GM10847 (cell line): ENCODE measurements around the gene GPC5.

Experiments used
- POLR2A ChIP-seq: IDR thresholded peaks from 2 replicates; pipeline ENCODE4 v1.6.1; 2011; ENCODE audit not compliant: insufficient read length; ENCODE audit errors: extremely low read depth

Gene GPC5

DNA sequence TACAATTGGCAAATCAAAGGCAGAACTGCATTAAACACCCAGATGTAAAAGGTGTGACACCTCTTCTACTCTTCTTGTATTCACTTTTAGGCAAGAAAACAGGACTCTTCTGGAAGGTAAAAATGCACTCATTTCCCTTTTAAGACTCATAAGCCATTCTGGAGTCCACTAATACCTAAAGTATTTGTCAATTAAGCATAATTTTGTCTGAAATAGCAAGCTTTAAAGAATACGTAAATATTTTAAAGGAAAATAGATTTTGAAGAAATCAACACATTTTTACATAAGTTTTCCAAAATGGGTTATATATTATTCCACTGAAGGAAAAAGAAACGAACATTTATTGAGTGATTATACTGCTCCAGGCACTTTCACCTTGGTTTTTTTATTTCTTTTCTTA lies 1166.5 kb downstream of the GPC5 start:
- TF ChIP-seq POLR2A = no peak

DNA sequence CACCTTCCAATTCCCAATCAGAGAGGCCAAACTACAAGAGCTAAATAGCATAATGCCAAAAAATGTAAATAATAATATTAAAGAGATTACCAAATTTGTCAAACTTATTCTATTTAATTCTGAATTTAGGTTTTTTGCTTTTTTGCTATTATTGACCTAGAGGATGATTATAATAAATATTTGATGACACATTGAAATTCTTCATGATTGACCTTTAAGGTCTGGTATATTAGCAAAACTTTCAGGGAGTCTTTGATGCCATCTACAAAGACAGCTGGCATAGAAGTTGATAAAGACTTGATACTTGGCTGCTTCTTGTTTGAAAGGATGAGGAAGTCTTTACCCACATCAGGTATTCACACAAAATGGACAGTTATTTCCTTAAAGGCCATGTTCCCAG lies 1168.3 kb downstream of the GPC5 start:
- TF ChIP-seq POLR2A = no peak

DNA sequence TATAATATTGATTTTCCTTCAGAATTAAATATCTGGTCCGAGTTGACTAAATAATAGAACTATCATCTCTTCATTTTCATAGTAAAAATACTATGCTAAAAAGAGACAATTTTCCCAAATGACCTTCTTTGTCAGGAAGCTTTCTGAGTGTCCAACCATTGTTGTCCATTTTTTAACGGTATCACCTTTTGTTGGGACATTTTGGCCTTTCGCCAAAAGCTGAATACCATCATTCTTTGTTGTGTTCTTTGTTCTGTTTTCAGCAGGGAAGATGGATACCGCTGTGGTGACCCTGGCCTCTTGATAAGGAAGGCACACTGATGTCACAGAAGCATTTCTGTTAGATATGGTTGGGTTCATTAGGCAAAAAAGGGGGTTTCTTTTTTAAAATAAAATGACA lies 1173.8 kb downstream of the GPC5 start:
- TF ChIP-seq POLR2A = no peak

DNA sequence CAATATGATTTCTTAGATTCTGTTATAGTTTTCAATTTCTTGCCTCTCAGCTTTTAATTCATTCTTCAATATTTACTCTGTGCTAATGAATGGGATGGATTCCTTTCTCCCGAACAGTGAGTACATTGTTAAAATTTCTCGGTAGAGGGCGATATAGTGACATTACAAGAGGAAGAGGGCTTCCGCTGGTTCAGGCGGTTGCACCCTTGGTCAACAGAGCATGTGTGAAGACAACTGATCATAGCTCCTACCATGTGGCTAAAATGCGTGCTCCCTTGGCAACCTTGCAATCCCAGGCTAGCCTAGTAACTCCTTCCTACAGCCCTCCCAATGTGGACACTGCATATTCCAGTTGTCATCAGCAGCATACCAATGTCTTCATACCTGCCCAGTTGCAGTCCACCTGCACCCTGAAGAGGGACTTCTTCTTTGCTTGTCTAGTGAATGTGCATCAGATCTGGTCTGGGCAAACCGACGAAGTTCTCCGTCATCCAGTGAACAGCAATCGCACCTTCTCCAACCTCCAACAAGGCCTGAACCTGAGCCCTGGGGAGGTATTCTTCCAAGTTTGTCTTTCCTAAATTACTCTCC lies 1175.1 kb downstream of the GPC5 start:
- TF ChIP-seq POLR2A = no peak

DNA sequence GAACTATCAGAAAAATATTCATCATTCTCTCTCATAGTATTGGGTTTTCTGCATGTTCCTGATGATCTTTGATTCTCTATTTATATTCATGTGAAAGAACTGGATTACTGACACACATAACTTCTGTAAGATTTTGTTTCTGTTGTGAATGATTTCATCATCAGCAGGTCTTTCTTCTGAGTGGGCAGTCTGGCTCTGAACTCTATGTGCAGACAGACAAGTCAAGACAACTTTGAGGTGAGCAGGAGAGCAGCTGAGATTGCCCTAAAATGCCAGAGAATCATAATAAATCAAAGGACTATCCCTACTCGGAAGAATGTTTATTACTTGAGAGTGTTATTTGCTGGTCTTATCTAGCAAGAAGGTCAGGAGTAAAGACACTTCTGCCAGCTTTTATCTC lies 1176.1 kb downstream of the GPC5 start:
- TF ChIP-seq POLR2A = no peak

DNA sequence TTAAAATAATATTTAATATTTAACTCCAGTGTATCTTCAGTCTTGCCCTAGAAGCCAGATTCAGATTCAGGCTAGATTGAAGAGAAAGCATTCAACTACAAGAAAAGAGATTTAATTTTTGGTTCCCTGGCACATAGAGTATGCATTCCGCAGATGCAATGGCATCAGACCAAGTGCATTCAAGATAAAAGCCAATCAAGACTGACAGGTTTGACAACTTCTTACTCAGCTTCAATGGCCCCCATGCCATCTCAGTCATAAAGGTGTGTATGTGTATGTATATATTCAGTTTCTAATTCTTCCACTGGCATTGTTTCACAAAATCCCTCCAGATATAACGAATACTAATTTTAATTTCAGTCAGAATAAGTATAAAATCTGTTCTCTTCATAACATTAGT lies 1177.4 kb downstream of the GPC5 start:
- TF ChIP-seq POLR2A = no peak

DNA sequence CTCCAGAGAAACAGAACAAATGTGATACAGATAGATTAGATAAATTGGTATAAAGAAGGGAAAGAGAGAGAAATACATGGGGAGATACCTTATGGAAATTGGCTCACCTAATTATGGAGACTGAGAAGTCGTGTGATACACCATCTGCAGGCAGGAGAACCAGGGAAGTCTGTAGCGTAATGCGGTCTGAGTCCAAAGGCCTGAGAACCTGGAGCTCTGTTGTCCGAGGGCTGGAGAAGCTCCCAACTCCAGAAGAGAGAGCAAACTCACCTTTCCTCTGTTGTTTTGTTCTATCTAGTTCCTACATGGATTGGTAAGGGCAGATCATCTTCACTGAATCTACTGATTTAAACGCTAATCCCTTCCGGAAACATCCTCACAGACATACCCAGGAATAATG lies 1179.9 kb downstream of the GPC5 start:
- no peak for TF ChIP-seq POLR2A

DNA sequence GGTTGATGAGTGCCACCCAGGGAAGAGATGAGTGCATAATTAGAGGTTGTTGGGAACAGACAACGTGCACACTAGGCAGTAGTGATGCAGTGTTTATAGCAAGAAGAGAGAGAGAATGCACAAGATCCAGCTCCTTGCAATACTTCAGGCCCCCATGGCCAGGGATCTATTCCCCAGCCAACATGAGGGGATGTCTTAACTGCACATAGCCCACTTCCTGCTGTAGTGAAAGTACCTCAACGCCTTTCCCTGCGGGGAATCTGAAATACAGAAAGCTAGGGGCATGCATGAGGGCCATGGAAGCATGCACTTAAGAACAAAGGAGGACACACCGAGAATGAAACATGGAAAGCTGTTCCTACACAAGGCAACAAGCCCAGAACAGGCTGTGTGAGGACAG lies 1191.5 kb downstream of the GPC5 start:
- no peak for TF ChIP-seq POLR2A

DNA sequence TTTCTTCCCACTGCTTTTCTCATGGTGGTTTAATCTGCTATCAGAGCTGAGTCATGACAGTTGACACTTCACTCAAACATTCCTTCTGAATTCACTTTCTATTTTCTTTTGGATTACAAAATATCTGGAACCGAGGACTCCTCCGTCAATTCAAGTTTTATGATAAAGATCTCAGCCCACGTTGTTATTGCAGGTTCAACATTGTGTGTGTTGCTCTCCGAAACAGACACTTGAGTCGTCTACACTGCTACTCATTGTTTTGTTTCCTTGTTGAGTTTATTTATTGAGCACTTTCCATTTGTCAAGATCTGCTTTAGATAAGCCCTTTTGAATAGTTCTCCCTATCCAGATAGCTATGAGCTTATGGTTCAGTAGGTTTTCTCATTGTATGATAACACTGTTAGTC lies 1192.1 kb downstream of the GPC5 start:
- TF ChIP-seq POLR2A = no peak

DNA sequence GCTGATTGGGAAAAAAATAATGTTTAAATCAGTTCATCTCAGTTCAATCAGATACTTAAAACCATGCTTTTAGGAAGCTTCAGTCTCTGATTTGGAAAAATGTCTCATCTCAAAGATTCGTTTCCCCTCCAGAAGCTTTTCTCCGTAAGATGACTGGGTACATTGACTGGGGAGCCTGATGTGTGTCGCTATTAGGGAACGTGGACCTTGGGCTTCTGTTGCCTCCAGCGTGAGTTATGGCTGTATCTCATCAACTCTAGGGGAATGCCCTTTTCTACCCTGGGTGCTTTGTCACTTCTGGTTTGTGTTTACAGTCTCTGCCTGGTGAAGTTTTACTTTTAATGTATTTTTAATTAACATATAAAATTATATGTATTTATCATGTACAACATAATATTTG lies 1192.7 kb downstream of the GPC5 start:
- TF ChIP-seq POLR2A = no peak

DNA sequence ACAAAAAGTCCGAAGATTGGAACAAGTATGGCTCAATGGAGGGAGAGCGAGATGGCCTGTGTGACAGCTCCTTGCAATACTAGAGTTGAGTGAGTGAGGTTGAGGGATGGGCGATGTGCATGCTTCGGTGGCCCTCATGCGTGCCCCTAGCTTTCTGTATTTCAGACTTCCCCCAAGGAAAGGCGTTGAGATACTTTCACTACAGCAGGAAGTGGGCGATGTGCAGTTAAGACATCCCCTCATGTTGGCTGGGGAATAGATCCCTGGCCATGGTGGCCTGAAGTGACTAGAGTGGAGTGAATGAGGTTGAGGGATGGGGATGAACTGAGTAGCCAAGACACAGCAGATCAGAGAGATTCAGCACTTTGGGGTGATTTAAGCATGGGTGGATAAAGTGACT lies 1194.3 kb downstream of the GPC5 start:
- no peak for TF ChIP-seq POLR2A

DNA sequence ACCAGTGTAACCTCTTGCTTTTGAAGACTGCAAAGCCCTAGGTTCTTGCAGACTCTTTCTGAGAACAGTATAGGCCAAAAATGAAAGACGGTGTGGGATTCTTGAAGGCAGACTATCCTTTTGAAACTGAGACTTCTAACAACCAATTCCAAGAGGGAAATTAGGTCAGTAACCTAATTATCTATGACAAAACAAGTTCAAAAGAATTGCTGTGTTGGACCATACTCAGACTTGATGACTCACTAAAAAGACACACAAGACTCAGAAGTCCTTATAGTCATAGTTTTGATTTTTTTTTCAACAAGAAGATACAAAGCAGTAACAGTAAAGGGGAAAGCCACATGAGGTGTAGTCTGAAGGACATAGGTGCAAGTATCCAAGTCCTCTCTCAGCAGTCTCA lies 1204.1 kb downstream of the GPC5 start:
- no peak for TF ChIP-seq POLR2A

DNA sequence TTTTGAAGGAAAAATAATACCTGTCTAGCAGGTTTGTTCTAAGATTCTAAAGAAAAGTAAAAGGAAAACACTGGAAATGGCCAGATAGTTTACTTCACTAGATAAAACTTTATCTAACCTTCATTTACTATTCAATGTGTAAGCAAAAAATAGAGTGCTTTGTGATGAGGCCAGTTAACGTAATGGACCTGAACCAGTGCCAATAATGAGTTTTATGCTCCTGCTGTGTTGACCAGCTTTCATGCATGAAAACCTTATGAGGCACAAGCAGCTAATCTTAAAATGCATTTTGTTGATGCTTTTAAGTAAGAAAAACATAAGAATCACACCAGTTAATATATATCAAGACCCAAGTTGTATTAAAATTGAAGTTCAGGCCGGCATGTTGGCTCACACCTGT lies 1211.0 kb downstream of the GPC5 start:
- no peak for TF ChIP-seq POLR2A

DNA sequence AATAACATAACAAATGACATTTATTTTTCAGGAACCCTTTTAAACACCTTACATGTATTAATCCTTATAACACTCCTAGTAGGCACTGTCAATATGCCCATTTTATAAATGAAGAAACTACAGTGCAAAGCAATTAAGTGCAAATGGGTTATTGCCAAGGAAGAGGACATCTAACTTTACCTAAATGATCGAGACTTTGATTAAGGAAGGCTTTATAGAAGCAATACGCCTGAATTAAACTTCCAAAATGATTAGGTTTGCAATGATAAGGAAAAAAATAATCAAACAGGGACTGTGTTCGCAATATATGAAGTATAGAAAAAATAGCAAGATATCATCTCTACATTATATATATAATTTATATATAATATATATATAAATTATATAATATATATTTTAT lies 1214.5 kb downstream of the GPC5 start:
- TF ChIP-seq POLR2A = no peak

DNA sequence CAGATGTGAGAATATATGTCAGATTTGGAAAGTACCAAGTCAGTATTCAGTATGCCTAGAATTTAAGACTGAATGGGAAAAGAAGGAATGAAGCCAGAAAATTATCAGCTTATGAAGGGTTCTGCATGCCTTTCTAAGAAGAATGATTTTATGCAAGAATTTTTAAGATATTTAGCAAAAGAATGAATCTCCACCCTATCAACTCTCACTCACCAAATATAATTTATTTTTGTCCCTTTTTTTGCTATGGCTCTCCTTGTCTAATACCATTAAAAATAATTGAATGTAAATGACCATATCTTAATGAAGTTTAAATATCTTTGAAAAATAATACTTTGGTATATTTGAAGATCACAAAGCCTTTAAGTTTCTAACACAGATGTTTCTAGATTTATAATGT lies 1215.5 kb downstream of the GPC5 start:
- TF ChIP-seq POLR2A = no peak

DNA sequence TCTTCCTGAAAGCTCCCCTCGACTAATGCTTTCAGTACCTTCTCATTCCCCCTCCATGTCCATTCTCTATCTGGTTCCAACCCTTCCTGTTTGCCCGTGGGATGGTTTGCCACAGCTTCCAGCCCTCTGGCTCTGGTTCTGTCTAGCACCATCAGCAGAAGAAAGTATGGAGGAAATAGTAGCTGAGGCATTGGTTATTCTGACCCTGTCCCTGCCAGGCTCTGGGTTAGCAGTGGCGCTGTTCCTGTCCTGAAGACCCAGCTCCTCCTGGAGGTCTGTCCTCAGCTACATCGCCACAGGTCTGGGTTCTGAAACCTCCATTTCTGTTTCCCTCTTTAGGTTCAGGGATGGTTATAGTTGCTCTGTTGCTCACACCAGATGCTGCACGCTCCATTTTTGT lies 1223.6 kb downstream of the GPC5 start:
- no peak for TF ChIP-seq POLR2A

DNA sequence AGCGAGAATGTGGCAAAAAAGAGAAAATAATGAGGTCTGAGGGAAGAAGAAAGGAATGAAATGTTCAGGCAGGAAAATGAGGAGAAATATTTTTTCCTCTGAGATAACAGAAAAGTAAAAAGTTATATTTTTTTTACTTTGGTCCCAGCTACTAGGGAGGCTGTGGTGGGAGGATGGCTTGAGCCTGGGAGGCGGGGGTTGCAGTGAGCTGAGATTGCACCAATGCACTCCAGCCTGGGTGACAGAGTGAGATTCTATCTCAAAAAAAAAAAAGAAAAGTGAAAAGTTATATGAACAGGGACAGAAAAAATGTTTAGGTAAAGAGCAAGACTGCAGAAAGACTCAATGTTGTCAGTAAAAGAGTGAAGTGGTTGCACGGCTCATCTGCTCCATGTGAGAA lies 1224.5 kb downstream of the GPC5 start:
- no peak for TF ChIP-seq POLR2A

DNA sequence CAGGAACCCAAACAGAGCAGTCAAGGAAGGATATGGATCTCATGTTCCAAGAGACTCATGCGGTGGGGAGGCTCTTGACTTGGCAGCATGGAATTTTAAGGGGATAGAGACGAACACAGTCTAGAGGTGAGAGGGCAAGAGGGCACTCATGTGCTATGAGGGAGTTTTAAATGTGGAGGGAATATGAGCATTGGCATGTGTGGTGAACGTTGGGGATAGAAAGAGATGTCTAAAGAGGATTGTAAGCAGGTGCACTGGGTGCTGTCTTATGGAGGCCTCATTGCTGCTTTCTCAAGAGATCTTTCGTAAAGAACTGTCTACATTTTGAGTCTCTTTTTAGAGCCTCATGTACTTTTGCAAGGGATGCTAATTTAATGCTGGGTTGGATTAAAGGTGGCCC lies 1227.9 kb downstream of the GPC5 start:
- TF ChIP-seq POLR2A = no peak

DNA sequence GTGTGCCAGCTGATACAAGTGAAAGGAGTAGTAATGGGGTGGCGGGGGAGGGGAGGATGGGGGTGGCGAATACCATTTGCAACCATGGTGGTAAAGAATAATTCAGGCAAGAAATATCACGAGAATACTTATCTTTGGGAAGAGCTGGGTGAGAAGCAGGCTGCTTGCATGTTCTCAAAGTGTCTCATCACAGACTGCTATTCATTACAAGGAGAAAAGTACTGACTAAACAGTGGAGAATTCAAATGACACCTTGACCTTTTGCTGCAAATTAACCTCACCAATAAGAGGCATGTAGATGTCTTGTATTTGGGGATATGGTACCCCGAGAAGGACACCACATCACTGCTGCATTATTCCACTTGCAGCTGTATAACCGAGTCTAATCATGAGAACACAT lies 1242.5 kb downstream of the GPC5 start:
- TF ChIP-seq POLR2A = no peak
